IMR-90 (cell line): ENCODE results near the gene IQCK.

Experiments
- CEBPB ChIP-seq: IDR thresholded peaks from 2 replicates; pipeline ENCODE4 v1.6.1; 2012; ENCODE audit warnings: low read depth, low read length, improper control_type of control experiment
- CTCF ChIP-seq: conservative IDR thresholded peaks from 2 replicates; pipeline ENCODE4 v1.5.1; 2012; ENCODE audit warnings: mild to moderate bottlenecking, low read depth, low read length, improper control_type of control experiment
- POLR2A ChIP-seq: IDR thresholded peaks from 2 replicates; pipeline ENCODE4 v1.6.1; 2012; ENCODE audit warnings: mild to moderate bottlenecking, low read depth, low read length
- RAD21 ChIP-seq: IDR thresholded peaks from 2 replicates; pipeline ENCODE4 v1.6.1; 2012; ENCODE audit warnings: low read length, improper control_type of control experiment
- RCOR1 ChIP-seq: IDR thresholded peaks from 2 replicates; pipeline ENCODE4 v1.6.1; 2012; ENCODE audit warnings: mild to moderate bottlenecking, low read length, improper control_type of control experiment; ENCODE audit not compliant: insufficient replicate concordance

GRCh38 chr16:19701091-19701490 lies 17.0 kb upstream of the IQCK start:
- TF ChIP-seq CTCF (no peak), CEBPB (no peak), RAD21 (no peak), RCOR1 (no peak), POLR2A (no peak)
